Globus pallidus (tissue), 1 donor: Measurements from ENCODE around the gene MB.

ENCODE experiments used
- DNase-seq: peaks from one replicate; pipeline ENCODE4 v3.0.0-alpha.2; 2015; ENCODE audit warnings: low spot score

Gene MB

GRCh38 chr22:35615156-35615555 lies 2.0 kb downstream of the MB start:
- no peak for DNase-seq

GRCh38 chr22:35614404-35614803 lies 2.7 kb downstream of the MB start:
- DNase-seq, result no peak

GRCh38 chr22:35612903-35613302 lies 4.2 kb downstream of the MB start:
- no peak for DNase-seq

GRCh38 chr22:35611891-35612576 lies 5.1 kb downstream of the MB start:
- DNase-seq, result no peak

- no peak for DNase-seq
Measured at GRCh38 chr22:35611200-35611890, 5.8 kb downstream of the MB start.

- no peak for DNase-seq
Measured at GRCh38 chr22:35610741-35611140, 6.4 kb downstream of the MB start.

- DNase-seq, result no peak
Measured at GRCh38 chr22:35609761-35610160, 7.4 kb downstream of the MB start.

- no peak for DNase-seq
Measured at GRCh38 chr22:35609261-35609660, 7.9 kb downstream of the MB start.

- no peak for DNase-seq
Measured at GRCh38 chr22:35608088-35608487, 9.0 kb downstream of the MB start.

GRCh38 chr22:35606916-35607315 lies 10.2 kb downstream of the MB start:
- DNase-seq, result no peak

GRCh38 chr22:35605851-35606481 lies 11.2 kb downstream of the MB start:
- no peak for DNase-seq

- peak; percentile 26 for DNase-seq
Measured at GRCh38 chr22:35605369-35605680, 11.8 kb downstream of the MB start.

- DNase-seq, result no peak
Measured at GRCh38 chr22:35604621-35605368, 12.3 kb downstream of the MB start.

- DNase-seq, result no peak
Measured at GRCh38 chr22:35601743-35602615, 15.2 kb downstream of the MB start.

- DNase-seq, result no peak
Measured at GRCh38 chr22:35601013-35601580, 16.0 kb downstream of the MB start.

- no peak for DNase-seq
Measured at GRCh38 chr22:35600476-35600875, 16.7 kb downstream of the MB start.

GRCh38 chr22:35599364-35599763 lies 17.8 kb downstream of the MB start:
- no peak for DNase-seq

- DNase-seq, result no peak
Measured at GRCh38 chr22:35598396-35598710, 18.8 kb downstream of the MB start.

- no peak for DNase-seq
Measured at GRCh38 chr22:35597692-35598395, 19.3 kb downstream of the MB start.

GRCh38 chr22:35596821-35597220 lies 20.3 kb downstream of the MB start:
- peak; percentile 19 for DNase-seq

- DNase-seq, result no peak
Measured at GRCh38 chr22:35594686-35595085, 22.4 kb downstream of the MB start.
